GM19193 (cell line): ENCODE results near the gene TANC1.

ENCODE experiments used
- POLR2A ChIP-seq: IDR thresholded peaks from 4 replicates; pipeline ENCODE4 v1.6.1; 2011; ENCODE audit not compliant: insufficient read depth, insufficient read length; ENCODE audit errors: extremely low read depth

Gene TANC1

GRCh38 chr2:159052157-159052601 lies 83.7 kb downstream of the TANC1 start:
- no peak for TF ChIP-seq POLR2A

- TF ChIP-seq POLR2A: no peak
These were observed 85.0 kb downstream of the TANC1 start for GRCh38 chr2:159053161-159054031.

- TF ChIP-seq POLR2A: no peak
These were observed 85.5 kb downstream of the TANC1 start for GRCh38 chr2:159054032-159054334.

GRCh38 chr2:159054985-159055384 lies 86.5 kb downstream of the TANC1 start:
- TF ChIP-seq POLR2A: no peak

GRCh38 chr2:159060518-159060917 lies 92.1 kb downstream of the TANC1 start:
- no peak for TF ChIP-seq POLR2A

GRCh38 chr2:159063677-159064076 lies 95.2 kb downstream of the TANC1 start:
- no peak for TF ChIP-seq POLR2A

GRCh38 chr2:159064446-159065301 lies 96.2 kb downstream of the TANC1 start:
- no peak for TF ChIP-seq POLR2A

- no peak for TF ChIP-seq POLR2A
These were observed 96.9 kb downstream of the TANC1 start for GRCh38 chr2:159065313-159065712.

- TF ChIP-seq POLR2A: no peak
These were observed 97.5 kb downstream of the TANC1 start for GRCh38 chr2:159065891-159066290.

GRCh38 chr2:159066541-159067156 lies 98.2 kb downstream of the TANC1 start:
- TF ChIP-seq POLR2A: no peak

GRCh38 chr2:159067971-159068370 lies 99.5 kb downstream of the TANC1 start:
- TF ChIP-seq POLR2A: no peak

GRCh38 chr2:159069229-159069628 lies 100.8 kb downstream of the TANC1 start:
- TF ChIP-seq POLR2A: no peak

GRCh38 chr2:159070235-159070634 lies 101.8 kb downstream of the TANC1 start:
- no peak for TF ChIP-seq POLR2A

- TF ChIP-seq POLR2A: no peak
These were observed 102.9 kb downstream of the TANC1 start for GRCh38 chr2:159071190-159071915.

GRCh38 chr2:159072795-159073194 lies 104.4 kb downstream of the TANC1 start:
- no peak for TF ChIP-seq POLR2A

- no peak for TF ChIP-seq POLR2A
These were observed 104.8 kb downstream of the TANC1 start for GRCh38 chr2:159073256-159073655.

- TF ChIP-seq POLR2A: no peak
These were observed 106.2 kb downstream of the TANC1 start for GRCh38 chr2:159074605-159075004.
